Stimulated activated CD8-positive, alpha-beta memory T cell treated with anti-CD3 and anti-CD28 coated beads, Interleukin-4, amount 100 ng/mL, for 1 hour (primary cell): ENCODE data around the gene CCAR1.
"Not testable (repeated sequence)": the region's sequence is repeated elsewhere in the genome, so short reads cannot be mapped to it uniquely, and the experiment has no call there.

Experiments
- DNase-seq, 2 donors: peaks; one replicate each; pipeline ENCODE4 v3.0.0-alpha.2; 2020; ENCODE audit warnings: low read depth in 2 of 2, low spot score in 1 of 2

The CCAR1 gene

GRCh38 chr10:68826764-68827591, 105.9 kb downstream of the CCAR1 start, which contains the start of gene STOX1:
TSS of gene STOX1 (plus strand) at chr10:68827531. CDS start at chr10:68827624, 93 bp downstream.
- peak in 1 of 2 donors; percentile 17 for DNase-seq

GRCh38 chr10:68827592-68827959, 106.5 kb downstream of the CCAR1 start:
- DNase-seq: not testable (repeated sequence)

GRCh38 chr10:68828083-68828601, 107.1 kb downstream of the CCAR1 start:
- DNase-seq: not testable (repeated sequence)

GRCh38 chr10:68828833-68829232, 107.8 kb downstream of the CCAR1 start:
- DNase-seq: no peak

GRCh38 chr10:68829521-68829920, 108.5 kb downstream of the CCAR1 start:
- no peak for DNase-seq

GRCh38 chr10:68829952-68830351, 108.9 kb downstream of the CCAR1 start:
- no peak for DNase-seq

GRCh38 chr10:68831961-68832455, 111.0 kb downstream of the CCAR1 start:
- DNase-seq: no peak

DNA sequence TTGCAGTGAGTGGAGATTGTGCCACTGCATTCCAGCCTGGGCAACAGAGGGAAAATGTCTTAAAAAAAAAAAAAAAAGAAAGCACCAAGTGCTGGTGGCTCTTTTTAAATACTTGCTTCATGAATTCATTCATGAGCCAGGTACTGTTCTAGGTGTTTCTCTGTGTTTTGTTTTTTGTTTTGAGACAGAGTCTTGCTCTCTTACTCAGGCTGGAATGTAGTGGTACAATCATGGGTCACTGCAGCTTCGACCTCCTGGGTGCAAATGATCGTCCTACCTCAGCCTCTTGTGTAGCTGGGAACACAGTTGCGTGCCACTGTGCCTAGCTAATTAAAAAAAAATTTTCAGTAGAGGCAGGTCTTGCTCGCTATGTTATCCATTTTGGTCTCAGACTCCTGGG, 111.6 kb downstream of the CCAR1 start:
- DNase-seq: no peak

DNA sequence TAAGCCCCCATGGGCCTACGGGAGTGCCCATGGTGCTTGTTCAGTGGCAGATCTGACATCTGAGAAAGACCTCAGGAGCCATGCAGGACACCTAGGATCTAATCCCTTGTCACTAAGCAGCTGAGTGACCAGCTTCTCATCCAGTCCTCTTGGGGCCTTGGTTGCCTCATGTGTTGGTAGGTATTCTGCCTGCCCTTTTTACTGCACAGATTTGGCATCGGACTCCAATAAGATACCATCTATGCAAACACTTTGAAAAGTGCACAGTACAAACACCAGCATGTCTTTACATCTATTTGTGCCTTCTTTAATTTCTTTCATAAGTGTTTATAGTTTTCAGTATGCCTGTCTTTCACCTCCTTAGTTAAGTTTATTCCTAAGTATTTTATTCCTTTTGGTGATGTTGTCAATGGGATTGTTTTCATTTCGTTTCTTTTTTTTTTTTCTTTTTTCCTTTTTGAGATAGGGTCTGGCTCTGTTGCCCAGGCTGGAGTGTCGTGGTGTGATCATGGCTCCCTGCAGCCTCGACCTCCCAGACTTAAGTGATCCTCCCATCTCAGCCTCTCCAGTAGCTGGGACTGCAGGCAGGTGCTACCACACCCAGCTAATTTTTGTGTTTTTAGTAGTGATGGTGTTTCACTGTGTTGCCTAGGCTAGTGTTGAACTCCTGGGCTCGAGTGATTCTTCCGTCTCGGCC, 116.7 kb downstream of the CCAR1 start:
- no peak for DNase-seq

GRCh38 chr10:68840650-68841049, 119.6 kb downstream of the CCAR1 start:
- not testable (repeated sequence) for DNase-seq
